ENCODE measurements around the gene FANCE.
A peak's percentile ranks its signal among the peaks of the same experiment; 100 is the strongest.

FANCE gene, protein sequence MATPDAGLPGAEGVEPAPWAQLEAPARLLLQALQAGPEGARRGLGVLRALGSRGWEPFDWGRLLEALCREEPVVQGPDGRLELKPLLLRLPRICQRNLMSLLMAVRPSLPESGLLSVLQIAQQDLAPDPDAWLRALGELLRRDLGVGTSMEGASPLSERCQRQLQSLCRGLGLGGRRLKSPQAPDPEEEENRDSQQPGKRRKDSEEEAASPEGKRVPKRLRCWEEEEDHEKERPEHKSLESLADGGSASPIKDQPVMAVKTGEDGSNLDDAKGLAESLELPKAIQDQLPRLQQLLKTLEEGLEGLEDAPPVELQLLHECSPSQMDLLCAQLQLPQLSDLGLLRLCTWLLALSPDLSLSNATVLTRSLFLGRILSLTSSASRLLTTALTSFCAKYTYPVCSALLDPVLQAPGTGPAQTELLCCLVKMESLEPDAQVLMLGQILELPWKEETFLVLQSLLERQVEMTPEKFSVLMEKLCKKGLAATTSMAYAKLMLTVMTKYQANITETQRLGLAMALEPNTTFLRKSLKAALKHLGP

GRCh38 chr6:35452183-35453090, at the start of gene FANCE:
Gene FANCE (plus strand): TSS chr6:35452338. CDS start chr6:35452546, 208 bp downstream.
- peak; percentile 82 to 98 for DNase-seq

GRCh38 chr6:35402856-35403191, 49.3 kb upstream of the FANCE start:
- DNase-seq, result no peak

- DNase-seq, result no peak
These were observed 48.3 kb upstream of the FANCE start for GRCh38 chr6:35403544-35404442.

GRCh38 chr6:35406711-35407485, 45.2 kb upstream of the FANCE start:
- no peak for DNase-seq

GRCh38 chr6:35409245-35409644, 42.9 kb upstream of the FANCE start:
- DNase-seq, result no peak

DNA sequence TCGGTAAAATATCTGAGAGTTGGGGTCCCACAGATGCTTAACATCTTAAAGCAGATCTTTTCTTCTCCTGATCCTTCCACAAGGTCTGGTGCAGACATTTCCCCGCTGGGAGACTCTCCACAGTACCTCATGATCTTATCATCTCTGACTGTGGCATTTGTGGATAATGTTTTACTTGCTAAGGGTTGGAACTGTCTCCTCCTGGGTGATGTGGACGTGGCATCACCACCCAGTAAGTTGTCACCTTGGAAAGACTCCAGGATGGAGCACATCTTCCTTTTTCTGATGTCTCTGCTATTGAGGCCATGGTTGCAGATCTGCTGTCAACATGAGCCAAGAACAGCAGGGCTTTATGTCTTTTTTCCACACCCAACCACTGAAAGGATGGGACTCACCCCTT, 42.0 kb upstream of the FANCE start:
- no peak for DNase-seq

DNA sequence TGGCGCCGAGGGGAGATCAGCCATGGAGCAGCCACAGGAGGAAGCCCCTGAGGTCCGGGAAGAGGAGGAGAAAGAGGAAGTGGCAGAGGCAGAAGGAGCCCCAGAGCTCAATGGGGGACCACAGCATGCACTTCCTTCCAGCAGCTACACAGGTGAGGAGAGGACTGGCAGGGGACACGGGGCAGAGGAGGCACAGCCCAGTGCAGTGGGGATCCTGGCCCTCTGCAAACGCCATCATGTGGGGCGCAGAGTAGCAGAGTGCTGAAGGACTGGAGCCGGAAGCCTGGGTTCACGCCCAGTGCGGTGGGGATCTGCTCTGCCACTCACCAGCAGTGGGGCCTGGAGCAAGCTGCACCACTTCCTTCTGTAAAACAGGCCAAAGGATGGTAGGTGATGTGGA, 41.1 kb upstream of the FANCE start:
- DNase-seq, result no peak

DNA sequence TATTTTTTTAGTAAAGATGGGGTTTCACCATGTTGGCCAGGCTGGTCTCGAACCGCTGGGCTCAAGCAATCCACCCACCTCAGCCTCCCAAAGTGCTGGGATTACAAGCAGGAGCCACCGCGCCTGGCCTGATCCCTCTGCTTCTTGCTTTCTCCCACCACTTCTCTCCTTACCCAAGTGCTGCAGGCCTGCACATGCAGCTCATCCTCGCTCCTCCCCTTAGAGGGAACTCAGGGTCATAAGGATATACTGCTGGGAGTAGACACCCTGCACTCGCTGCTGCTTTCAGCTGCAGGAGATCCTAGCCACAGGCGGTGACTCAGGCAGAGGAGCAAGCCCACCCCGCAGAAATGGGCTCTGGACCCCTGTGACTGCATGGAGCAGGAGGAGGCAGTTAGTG, 40.0 kb upstream of the FANCE start:
- DNase-seq, result no peak

DNA sequence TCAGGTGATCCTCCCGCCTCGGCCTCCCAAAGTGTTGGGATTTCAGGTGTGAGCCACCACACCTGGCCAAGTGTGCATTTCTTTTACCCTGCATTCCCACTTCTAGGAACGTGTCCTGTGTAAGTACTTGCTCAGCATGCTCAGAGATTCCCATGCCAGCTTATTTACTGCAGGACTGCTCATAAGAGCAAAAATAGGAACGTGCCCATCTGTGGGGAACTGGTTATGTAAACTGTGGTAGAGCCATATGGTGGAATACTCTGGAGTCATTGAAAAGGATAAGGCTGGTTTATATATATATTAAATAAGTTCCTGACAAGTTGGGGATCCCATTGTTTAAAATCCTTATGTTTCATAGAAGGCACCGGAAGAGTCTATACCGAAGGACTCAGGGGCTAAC, 38.2 kb upstream of the FANCE start:
- no peak for DNase-seq

DNA sequence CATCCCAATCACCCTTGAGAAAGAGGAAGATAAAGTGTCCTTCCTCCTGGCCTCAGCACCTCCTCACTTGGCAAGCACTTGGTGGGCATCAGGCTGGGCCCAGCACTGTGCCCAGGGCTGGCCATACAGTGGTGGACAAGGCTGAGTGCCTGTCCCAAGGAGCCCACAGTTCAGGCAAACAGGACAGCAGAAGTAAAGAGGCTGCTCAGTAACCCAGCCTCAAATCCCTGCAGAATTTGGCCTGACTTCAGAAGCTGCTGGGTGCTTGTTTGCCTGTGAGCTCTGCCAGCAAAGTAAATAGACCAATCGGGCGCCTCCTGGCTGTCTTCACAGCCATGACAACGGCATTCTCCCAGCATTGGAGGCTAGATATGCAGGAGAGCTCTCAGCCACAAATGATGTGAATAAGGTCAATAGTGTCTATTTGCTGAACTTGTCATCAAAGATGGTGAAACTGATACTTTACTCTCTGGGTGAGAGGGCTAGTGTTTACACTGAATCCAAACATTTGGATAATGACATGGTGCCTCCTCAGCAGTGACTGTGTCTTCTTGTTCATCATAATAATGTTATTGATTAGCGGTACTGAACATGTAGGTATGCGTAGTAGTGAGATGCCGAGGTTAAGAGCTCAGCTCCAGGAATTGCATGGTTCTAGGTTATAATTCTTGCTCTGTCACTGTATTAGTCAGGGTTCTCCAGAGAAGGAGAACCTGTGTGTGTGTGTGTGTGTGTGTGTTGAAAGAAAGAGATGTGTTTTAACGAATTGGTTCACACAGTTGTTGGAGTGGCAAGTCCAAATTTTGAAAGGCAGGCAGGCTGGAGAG, 36.9 kb upstream of the FANCE start:
- DNase-seq, result peak; percentile 60 to 77

DNA sequence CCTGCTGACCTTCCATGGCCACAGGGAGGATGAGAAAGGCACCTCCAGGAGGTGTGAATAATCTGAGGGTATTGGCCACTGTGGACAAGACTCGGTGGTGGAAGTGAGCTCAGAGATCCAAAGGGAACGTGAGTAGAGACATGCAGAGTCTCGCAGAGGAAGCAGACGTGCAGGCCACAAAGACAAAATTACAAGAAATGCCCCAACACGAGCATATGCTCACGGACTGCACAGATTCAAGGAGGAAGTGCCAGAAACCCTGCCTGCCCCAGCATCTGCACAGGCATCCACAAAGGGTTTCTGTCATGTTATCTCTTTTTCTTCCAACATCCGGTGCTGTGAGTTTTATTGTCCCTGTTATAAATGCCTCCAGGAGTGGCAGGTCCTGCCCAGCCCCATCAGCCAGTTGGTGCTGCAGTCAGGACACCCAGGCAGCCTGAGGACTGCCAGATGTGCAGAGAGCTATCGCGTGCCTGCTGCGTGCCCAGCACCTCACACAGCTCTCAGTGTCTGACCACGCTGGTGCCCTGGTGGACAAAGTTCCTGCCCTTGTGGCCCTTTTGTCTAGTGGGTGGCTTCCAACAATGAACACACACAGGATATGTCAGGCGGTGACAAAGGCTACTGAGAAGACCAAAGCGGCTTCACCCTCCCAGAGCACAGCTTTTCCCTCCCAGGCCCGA, 34.0 kb upstream of the FANCE start:
- no peak for DNase-seq

- peak in 1 of 2 experiments; percentile 9 for DNase-seq
These were observed 32.7 kb upstream of the FANCE start for GRCh38 chr6:35419417-35419816.

- no peak for DNase-seq
These were observed 32.2 kb upstream of the FANCE start for GRCh38 chr6:35419961-35420360.

GRCh38 chr6:35425284-35425683, 26.9 kb upstream of the FANCE start:
- DNase-seq, result no peak

- DNase-seq, result no peak
These were observed 26.1 kb upstream of the FANCE start for GRCh38 chr6:35426074-35426473.

GRCh38 chr6:35427435-35427834, 24.7 kb upstream of the FANCE start:
- no peak for DNase-seq

DNA sequence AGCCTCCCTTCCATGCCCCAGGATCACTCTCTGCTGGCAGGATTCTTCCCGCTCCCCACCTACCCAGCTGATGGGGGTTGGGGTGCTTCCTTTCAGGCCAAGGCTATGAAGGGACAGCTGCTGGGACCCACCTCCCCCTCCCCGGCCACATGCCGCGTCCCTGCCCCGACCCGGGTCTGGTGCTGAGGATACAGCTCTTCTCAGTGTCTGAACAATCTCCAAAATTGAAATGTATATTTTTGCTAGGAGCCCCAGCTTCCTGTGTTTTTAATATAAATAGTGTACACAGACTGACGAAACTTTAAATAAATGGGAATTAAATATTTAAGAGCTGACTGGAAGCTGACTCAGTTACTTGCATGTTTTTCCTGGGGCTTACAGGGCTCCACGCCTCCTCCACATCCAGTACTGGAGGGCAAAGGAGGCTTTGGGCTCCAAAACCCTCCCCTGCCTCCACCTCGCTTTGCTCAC, 24.3 kb upstream of the FANCE start:
- no peak for DNase-seq

- DNase-seq, result no peak
These were observed 23.6 kb upstream of the FANCE start for GRCh38 chr6:35428421-35429149.

DNA sequence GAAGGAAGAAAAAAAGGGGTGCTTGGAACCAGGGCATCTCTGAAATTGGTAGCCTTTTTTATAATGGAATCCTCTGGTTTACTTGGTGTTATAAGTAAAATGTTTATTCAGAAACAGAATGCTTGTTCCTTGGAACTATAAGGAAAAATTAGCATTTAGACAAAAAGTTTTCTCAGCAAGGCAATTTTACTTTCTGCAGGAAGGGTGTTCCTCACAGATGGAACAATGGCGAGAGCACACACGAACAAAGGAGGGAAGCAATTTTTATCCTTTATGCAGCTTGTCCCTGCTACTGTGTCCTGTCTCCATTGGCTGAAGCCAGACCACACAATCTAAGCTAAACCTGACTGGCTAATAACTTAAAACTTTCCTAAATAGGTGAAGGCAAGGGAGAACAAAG, 22.7 kb upstream of the FANCE start:
- no peak for DNase-seq

GRCh38 chr6:35432291-35432690, 19.8 kb upstream of the FANCE start:
- no peak for DNase-seq

Data from NCI-H526 (cell line).